IMR-90 (cell line): ENCODE data around the gene TSPAN3. TPM values are rescaled to one million over a fixed set of nuclear protein-coding genes. Genes with fewer than 3 reads are reported as not detected.
A peak's percentile ranks its signal among the peaks of the same experiment; 100 is the strongest.

Experiments
- ATAC-seq: fragments of 200-7000 bp; cut with Tn5 transposase; 2 replicates; pipeline ENCODE4 v1.9.1; 2020; ENCODE audit warnings: low read depth, mild to moderate bottlenecking, moderate library complexity
- BruUV-seq: library from RNA; stranded (reverse); fragments of 400-500 nt; replicated peaks from 2 replicates; lab custom pipeline; 2021; lab: Mats Ljungman, UMichigan
- CTCF ChIA-PET: fragments of 300-600 bp; formaldehyde crosslinking; extraction: SDS; loops from one replicate; lab custom pipeline; 2021; ENCODE audit warnings: antibody characterized with exemption; lab: Yijun Ruan, JAX
- POLR2A ChIA-PET: fragments of 300-600 bp; sonication (Branson Sonifier 250); formaldehyde crosslinking; loops from one replicate; lab custom pipeline; 2022; ENCODE audit warnings: antibody characterized with exemption; ENCODE audit not compliant: unreplicated experiment; lab: Charles Lee
- DNase-seq: peaks from one replicate; pipeline ENCODE4 v3.0.0; 2013
- H2AFZ ChIP-seq: replicated peaks from 2 replicates; pipeline ENCODE3; 2013; ENCODE audit warnings: low read length, mild to moderate bottlenecking; ENCODE audit not compliant: poor library complexity
- H2AK5ac ChIP-seq: 2 replicates; pipeline ENCODE4 v1.6.1; 2013; ENCODE audit warnings: low read depth, low read length, inconsistent platforms
- H2AK9ac ChIP-seq: replicated peaks from 2 replicates; pipeline ENCODE3; 2013; ENCODE audit warnings: mild to moderate bottlenecking, low read depth, low read length, moderate library complexity; ENCODE audit not compliant: poor library complexity
- H2BK120ac ChIP-seq: 2 replicates; pipeline ENCODE4 v1.6.1; 2013; ENCODE audit warnings: low read depth, low read length, inconsistent platforms
- H2BK15ac ChIP-seq: 3 replicates; pipeline ENCODE4 v1.6.1; 2013; ENCODE audit warnings: low read depth, low read length, inconsistent platforms
- H2BK20ac ChIP-seq: 2 replicates; pipeline ENCODE4 v1.6.1; 2013; ENCODE audit warnings: low read depth, mild to moderate bottlenecking, inconsistent platforms, low read length, moderate library complexity
- H2BK5ac ChIP-seq: 2 replicates; pipeline ENCODE4 v1.6.1; 2013; ENCODE audit warnings: mild to moderate bottlenecking, low read depth, low read length, inconsistent platforms; ENCODE audit not compliant: poor library complexity, severe bottlenecking
- H3K14ac ChIP-seq: replicated peaks from 2 replicates; pipeline ENCODE4 v1.6.1; 2013; ENCODE audit warnings: low read depth, low read length, inconsistent platforms
- H3K18ac ChIP-seq: 2 replicates; pipeline ENCODE4 v1.6.1; 2013; ENCODE audit warnings: low read depth, low read length, control low read depth
- H3K23ac ChIP-seq: 2 replicates; pipeline ENCODE4 v1.6.1; 2013; ENCODE audit warnings: low read depth, low read length, inconsistent platforms
- H3K27ac ChIP-seq: 2 replicates; pipeline ENCODE4 v1.5.1; 2013; ENCODE audit warnings: mild to moderate bottlenecking, control low read depth, low read length; ENCODE audit not compliant: insufficient read depth
- H3K27me3 ChIP-seq: 2 replicates; pipeline ENCODE4 v1.6.1; 2013; ENCODE audit warnings: low read length; ENCODE audit not compliant: control insufficient read depth, insufficient read depth
- H3K36me3 ChIP-seq: 2 replicates; pipeline ENCODE4 v1.6.1; 2013; ENCODE audit warnings: low read length, mixed read lengths; ENCODE audit not compliant: control insufficient read depth, insufficient read depth
- H3K4ac ChIP-seq: 2 replicates; pipeline ENCODE4 v1.6.1; 2013; ENCODE audit warnings: low read depth, low read length, inconsistent platforms
- H3K4me1 ChIP-seq: 2 replicates; pipeline ENCODE4 v1.6.1; 2013; ENCODE audit warnings: low read length, mixed read lengths; ENCODE audit not compliant: control insufficient read depth, insufficient read depth
- H3K4me2 ChIP-seq: 2 replicates; pipeline ENCODE4 v1.6.1; 2013; ENCODE audit warnings: low read depth, mild to moderate bottlenecking, control low read depth, low read length, moderate library complexity
- H3K4me3 ChIP-seq: 2 replicates; pipeline ENCODE4 v1.5.1; 2013; ENCODE audit warnings: low read depth, mild to moderate bottlenecking, control low read depth, low read length, moderate library complexity; ENCODE audit not compliant: insufficient read depth
- H3K56ac ChIP-seq: 2 replicates; pipeline ENCODE4 v1.6.1; 2013; ENCODE audit warnings: low read length, inconsistent platforms; ENCODE audit not compliant: insufficient read depth; ENCODE audit errors: extremely low read depth
- H3K79me1 ChIP-seq, 2 experiments: 2 replicates each; pipeline ENCODE4 v1.6.1; 2013; ENCODE audit warnings: low read length in 2 of 2, inconsistent platforms in 1 of 2, low read depth in 1 of 2
- H3K9ac ChIP-seq: 2 replicates; pipeline ENCODE4 v1.6.1; 2013; ENCODE audit warnings: low read depth, low read length, control low read depth
- H3K9me1 ChIP-seq: 2 replicates; pipeline ENCODE4 v1.6.1; 2013; ENCODE audit warnings: low read length, inconsistent platforms; ENCODE audit not compliant: insufficient read depth
- H3K9me3 ChIP-seq: 2 replicates; pipeline ENCODE4 v1.6.1; 2013; ENCODE audit warnings: low read length; ENCODE audit not compliant: control insufficient read depth, insufficient read depth
- H4K20me1 ChIP-seq: 2 replicates; pipeline ENCODE4 v1.6.1; 2013; ENCODE audit warnings: low read length, inconsistent platforms; ENCODE audit not compliant: insufficient read depth
- H4K5ac ChIP-seq: 2 replicates; pipeline ENCODE4 v1.6.1; 2013; ENCODE audit warnings: mild to moderate bottlenecking, low read depth, low read length, control low read depth
- H4K8ac ChIP-seq, 2 experiments: 2 replicates each; pipeline ENCODE4 v1.6.1; 2013; ENCODE audit warnings: low read depth in 2 of 2, low read length in 2 of 2, control low read depth in 1 of 2, inconsistent platforms in 1 of 2
- H4K91ac ChIP-seq: 2 replicates; pipeline ENCODE4 v1.6.1; 2013; ENCODE audit warnings: low read depth, low read length, inconsistent platforms; ENCODE audit not compliant: insufficient read depth
- SMC3 ChIP-seq: fragments of 150-350 bp; IDR thresholded peaks from 2 replicates; pipeline ENCODE4 v1.6.1; 2016; ENCODE audit warnings: low read depth, mild to moderate bottlenecking, antibody characterized with exemption, low read length, moderate library complexity
- WGBS, 2 experiments: methylation state at CpG; one replicate each; pipeline versions ENCODE4 v1.1.5 to v1.1.7; 2013; ENCODE audit warnings: missing lambda C conversion rate in 2 of 2; ENCODE audit not compliant: insufficient read length in 1 of 2; ENCODE audit errors: extremely low coverage in 2 of 2; 5-methylcytosine and 5-hydroxymethylcytosine counted together
- dilution Hi-C: fragments of 300-500 bp; cut with HindIII; formaldehyde crosslinking; loops from one replicate; pipeline ENCODE4 v1.14.3; 2018; ENCODE audit warnings: low sequenced_read_pairs; ENCODE audit not compliant: unreplicated experiment
- in situ Hi-C: fragments of 300-500 bp; cut with MboI; formaldehyde crosslinking; loops from 3 replicates; pipeline ENCODE4 v1.14.3; 2019; ENCODE audit warnings: low sequenced_read_pairs, inconsistent platforms, mixed read lengths
- intact Hi-C: fragments of 100-400 bp; cut with micrococcal nuclease; formaldehyde crosslinking; loops from 2 replicates; pipeline ENCODE4 v1.10.0; 2022
- polyA plus RNA-seq, 3 experiments: library from polyadenylated mRNA; depleted of rRNA; stranded (reverse); fragments of >200 nt; gene quantifications; 2 replicates each; pipeline ENCODE4 v1.2.3, GENCODE V29; 2012; ENCODE audit warnings: low replicate concordance in 1 of 3
- total RNA-seq: library from RNA; depleted of rRNA; stranded (reverse); fragments of >200 nt; gene quantifications from 2 replicates; pipeline ENCODE4 v1.2.3, GENCODE V29; 2012

Gene TSPAN3
- total and polyA plus RNA-seq, 2 of the 4 experiments (the other 2 are of a cell fraction) = 270 to 295 TPM

- Histone ChIP-seq H2BK120ac (peak overlapping the region; percentile 84), H3K9me3 (no peaks in the 10 kb centered on the region), H3K79me1 (no peaks in the 10 kb centered on the region), H2BK20ac (peak overlapping the region; percentile 68), H2BK15ac (peak overlapping the region; percentile 89; the same call in 2 of the 3 replicates), H2AK9ac (peak overlapping the region; percentile 38), H3K36me3 (no peaks in the 10 kb centered on the region), H2AK5ac (0 out of 2 replicates have a peak overlapping the region, but pooled peaks have one; percentile 78), H3K4me2 (no peak overlapping the region), H3K4me3 (no peak overlapping the region), H4K5ac (no peak overlapping the region), H3K14ac (no peak overlapping the region), H2BK5ac (no peak overlapping the region), H2AFZ (peak overlapping the region; percentile 64), H4K8ac (no peak overlapping the region), H3K4ac (peak overlapping the region; percentile 96), H3K18ac (no peak overlapping the region), H3K27me3 (no peaks in the 10 kb centered on the region; the same call in 1 of the 2 replicates), H4K20me1 (no peaks in the 10 kb centered on the region), H3K56ac (no peak overlapping the region), H4K91ac (peak overlapping the region; percentile 91), H3K23ac (no peak overlapping the region), H3K9ac (no peak overlapping the region), H3K27ac (no peak overlapping the region), H3K9me1 (peaks cover 14% of the 10 kb centered on the region), H3K4me1 (peaks cover 12% of the 10 kb centered on the region)
- 100% methylated on average over 5 of the region's 20 CpGs; no CpG with 5 or more reads in 1 of the 2 experiments for WGBS, 2 experiments
- no TSS peak for BruUV-seq
- intact Hi-C loops = loop anchor here (1.0 to 2.0 kb wide), 2 partner anchors 83 to 520 kb away; no protein-coding TSS in a partner anchor
- dilution Hi-C loops = no loop called here
- POLR2A ChIA-PET = no interaction called here
- DNase-seq (no peak), ATAC-seq (no peak)
- CTCF ChIA-PET = interaction anchor here (0.5 to 2.2 kb wide), 5 partner anchors 40 to 571 kb away, joined by 3 to 6 read pairs (median 3); no protein-coding TSS in a partner anchor
- no peak for TF ChIP-seq SMC3
- in situ Hi-C loops = loop anchor here (10.0 kb wide), 1 partner anchor 521 kb away; no protein-coding TSS in a partner anchor
Measured at GRCh38 chr15:77023576-77024272, 47.2 kb downstream of the TSPAN3 start.
